ENCODE results near the gene PRCC. TPM values are rescaled to one million over a fixed set of nuclear protein-coding genes. Genes with fewer than 3 reads are reported as not detected.
A peak's percentile ranks its signal among the peaks of the same experiment; 100 is the strongest.

The PRCC gene
- total and polyA plus RNA-seq, 2 of the 13 experiments (the other 11 are each of a cell fraction or from before 2014, with no cell fraction given) = 24.2 to 40.5 TPM

DNA sequence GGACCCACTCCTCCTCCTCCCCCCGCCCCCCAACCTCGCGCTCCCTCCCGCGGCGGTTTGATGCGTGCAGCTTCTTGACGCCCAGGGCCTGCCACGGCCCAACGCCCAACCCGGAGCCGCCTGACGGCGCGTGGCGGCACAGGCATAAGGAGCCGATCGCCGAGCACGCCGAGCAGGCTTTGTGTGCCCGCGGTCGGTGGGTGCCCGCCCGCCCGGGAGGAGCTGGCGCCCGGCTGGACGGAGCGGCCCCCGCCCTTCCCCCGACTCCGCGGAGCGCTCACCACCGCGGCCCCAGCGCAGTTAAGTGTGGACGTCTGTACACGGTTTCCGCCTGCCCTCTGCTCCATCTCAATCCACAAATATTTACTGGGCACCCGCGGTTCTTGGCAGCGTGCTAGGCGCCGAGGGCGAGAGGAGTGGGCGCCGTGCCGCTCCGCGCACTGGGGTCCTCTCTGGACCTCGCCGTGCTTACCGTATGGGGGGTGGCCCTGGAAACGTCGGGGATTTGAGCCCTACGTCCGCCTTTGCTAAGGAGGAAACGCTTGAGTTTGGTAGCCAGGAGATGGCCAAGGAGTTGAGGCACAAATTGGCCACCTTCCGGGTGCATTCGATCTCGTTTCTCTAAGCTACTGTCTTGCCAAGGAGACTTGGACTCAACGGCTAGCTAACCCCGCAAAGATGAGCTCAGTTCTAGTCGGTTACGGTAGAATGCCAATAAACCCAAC is 15.4 kb upstream of the PRCC start:
- in situ Hi-C loops (cut with HindIII; ENCODE audit: extremely low pct_ligation_motif_present, low pct_unique_long_range_greater_than_20kb) = no loop called here
- Histone ChIP-seq H3K27me3 (ENCODE audit: control insufficient read depth in 1 of 2, insufficient read depth in 2 of 2, low read length in 2 of 2) (no peaks in the 10 kb centered on the region; a peak in 1 of 5 replicates), H3K4me1 (ENCODE audit: insufficient read depth, low read length) (peaks cover 37% of the 10 kb centered on the region), H3K9me3 (ENCODE audit: low read length) (no peaks in the 10 kb centered on the region), H3K9ac (ENCODE audit: insufficient read depth, low read depth, low read length) (peak overlapping the region; percentile 95), H3K36me3 (replicated peaks in 1 of 2; ENCODE audit: control insufficient read depth in 1 of 2, insufficient read depth in 2 of 2, low read length in 2 of 2) (no peaks in the 10 kb centered on the region), H2AFZ (ENCODE audit: low read length) (no peak overlapping the region), H3K4me2 (ENCODE audit: low read depth, low read length) (peak overlapping the region; percentile 88), H3K4me3 (replicated peaks in 1 of 3; ENCODE audit: insufficient read depth in 1 of 3, low read depth in 2 of 3, low read length in 3 of 3) (peak overlapping the region; percentile 83 to 90 (median 87)), H3K79me2 (ENCODE audit: insufficient read depth, low read length) (peaks cover 51% of the 10 kb centered on the region), H4K20me1 (ENCODE audit: insufficient read depth, low read length) (0 out of 2 replicates have a peak, but pooled peaks cover under 1% of the 10 kb centered on the region), H3K27ac (ENCODE audit: extremely low read length, insufficient read depth, low read length) (peak overlapping the region; percentile 100)
- intact Hi-C loops (cut with micrococcal nuclease; ENCODE audit: unreplicated experiment) = loop anchor here (1.0 kb wide), 1 partner anchor 15 kb away; the partner anchor contains the start of gene PRCC
- ChIA-PET POLR2A (interaction anchor here (0.6 to 4.5 kb wide), 11 partner anchors 9 to 243 kb away, joined by 3 to 67 read pairs (median 4); partner anchors contain the start of genes ISG20L2, METTL25B, MRPL24 and PRCC), CTCF (ENCODE audit: low intra/inter-chr PET ratio, low total read pairs) (no interaction called here)
- 0% methylated on average over 25 of the region's 68 CpGs for WGBS (ENCODE audit: low lambda C conversion rate)
- ATAC-seq (peak; percentile 73), DNase-seq (ENCODE audit: low spot score) (peak; percentile 90), FAIRE-seq (peak; percentile 43)
- BruUV-seq (replicated peaks) = no TSS peak
- TF ChIP-seq ZNF790 (CRISPR knock-in tag; IDR thresholded peaks at IDR 0.05; ENCODE audit: borderline replicate concordance) = peak; percentile 84; the same call in 1 of the 2 replicates
- TF ChIP-seq HOXD1 (CRISPR knock-in tag; IDR thresholded peaks at IDR 0.05) = 0 out of 2 replicates have a peak, but pooled peaks have one; percentile 62
- TF ChIP-seq MTA1 (CRISPR knock-in tag; IDR thresholded peaks at IDR 0.05; ENCODE audit: borderline replicate concordance) = peak; percentile 51; the same call in 1 of the 2 replicates
- TF ChIP-seq, protein P1, sequence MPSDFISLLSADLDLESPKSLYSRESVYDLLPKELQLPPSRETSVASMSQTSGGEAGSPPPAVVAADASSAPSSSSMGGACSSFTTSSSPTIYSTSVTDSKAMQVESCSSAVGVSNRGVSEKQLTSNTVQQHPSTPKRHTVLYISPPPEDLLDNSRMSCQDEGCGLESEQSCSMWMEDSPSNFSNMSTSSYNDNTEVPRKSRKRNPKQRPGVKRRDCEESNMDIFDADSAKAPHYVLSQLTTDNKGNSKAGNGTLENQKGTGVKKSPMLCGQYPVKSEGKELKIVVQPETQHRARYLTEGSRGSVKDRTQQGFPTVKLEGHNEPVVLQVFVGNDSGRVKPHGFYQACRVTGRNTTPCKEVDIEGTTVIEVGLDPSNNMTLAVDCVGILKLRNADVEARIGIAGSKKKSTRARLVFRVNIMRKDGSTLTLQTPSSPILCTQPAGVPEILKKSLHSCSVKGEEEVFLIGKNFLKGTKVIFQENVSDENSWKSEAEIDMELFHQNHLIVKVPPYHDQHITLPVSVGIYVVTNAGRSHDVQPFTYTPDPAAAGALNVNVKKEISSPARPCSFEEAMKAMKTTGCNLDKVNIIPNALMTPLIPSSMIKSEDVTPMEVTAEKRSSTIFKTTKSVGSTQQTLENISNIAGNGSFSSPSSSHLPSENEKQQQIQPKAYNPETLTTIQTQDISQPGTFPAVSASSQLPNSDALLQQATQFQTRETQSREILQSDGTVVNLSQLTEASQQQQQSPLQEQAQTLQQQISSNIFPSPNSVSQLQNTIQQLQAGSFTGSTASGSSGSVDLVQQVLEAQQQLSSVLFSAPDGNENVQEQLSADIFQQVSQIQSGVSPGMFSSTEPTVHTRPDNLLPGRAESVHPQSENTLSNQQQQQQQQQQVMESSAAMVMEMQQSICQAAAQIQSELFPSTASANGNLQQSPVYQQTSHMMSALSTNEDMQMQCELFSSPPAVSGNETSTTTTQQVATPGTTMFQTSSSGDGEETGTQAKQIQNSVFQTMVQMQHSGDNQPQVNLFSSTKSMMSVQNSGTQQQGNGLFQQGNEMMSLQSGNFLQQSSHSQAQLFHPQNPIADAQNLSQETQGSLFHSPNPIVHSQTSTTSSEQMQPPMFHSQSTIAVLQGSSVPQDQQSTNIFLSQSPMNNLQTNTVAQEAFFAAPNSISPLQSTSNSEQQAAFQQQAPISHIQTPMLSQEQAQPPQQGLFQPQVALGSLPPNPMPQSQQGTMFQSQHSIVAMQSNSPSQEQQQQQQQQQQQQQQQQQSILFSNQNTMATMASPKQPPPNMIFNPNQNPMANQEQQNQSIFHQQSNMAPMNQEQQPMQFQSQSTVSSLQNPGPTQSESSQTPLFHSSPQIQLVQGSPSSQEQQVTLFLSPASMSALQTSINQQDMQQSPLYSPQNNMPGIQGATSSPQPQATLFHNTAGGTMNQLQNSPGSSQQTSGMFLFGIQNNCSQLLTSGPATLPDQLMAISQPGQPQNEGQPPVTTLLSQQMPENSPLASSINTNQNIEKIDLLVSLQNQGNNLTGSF (CRISPR knock-in tag; IDR thresholded peaks at IDR 0.05) = no peak
- TF ChIP-seq, protein P2, sequence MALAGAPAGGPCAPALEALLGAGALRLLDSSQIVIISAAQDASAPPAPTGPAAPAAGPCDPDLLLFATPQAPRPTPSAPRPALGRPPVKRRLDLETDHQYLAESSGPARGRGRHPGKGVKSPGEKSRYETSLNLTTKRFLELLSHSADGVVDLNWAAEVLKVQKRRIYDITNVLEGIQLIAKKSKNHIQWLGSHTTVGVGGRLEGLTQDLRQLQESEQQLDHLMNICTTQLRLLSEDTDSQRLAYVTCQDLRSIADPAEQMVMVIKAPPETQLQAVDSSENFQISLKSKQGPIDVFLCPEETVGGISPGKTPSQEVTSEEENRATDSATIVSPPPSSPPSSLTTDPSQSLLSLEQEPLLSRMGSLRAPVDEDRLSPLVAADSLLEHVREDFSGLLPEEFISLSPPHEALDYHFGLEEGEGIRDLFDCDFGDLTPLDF (CRISPR knock-in tag; IDR thresholded peaks at IDR 0.05) = peak; percentile 69; the same call in 1 of the 2 replicates
- TF ChIP-seq, protein P3, sequence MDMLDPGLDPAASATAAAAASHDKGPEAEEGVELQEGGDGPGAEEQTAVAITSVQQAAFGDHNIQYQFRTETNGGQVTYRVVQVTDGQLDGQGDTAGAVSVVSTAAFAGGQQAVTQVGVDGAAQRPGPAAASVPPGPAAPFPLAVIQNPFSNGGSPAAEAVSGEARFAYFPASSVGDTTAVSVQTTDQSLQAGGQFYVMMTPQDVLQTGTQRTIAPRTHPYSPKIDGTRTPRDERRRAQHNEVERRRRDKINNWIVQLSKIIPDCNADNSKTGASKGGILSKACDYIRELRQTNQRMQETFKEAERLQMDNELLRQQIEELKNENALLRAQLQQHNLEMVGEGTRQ (IDR thresholded peaks at IDR 0.05; ENCODE audit: low read depth, low read length) = no peak
- TF ChIP-seq, protein P3 (CRISPR knock-in tag; IDR thresholded peaks at IDR 0.05; ENCODE audit: borderline replicate concordance) = no peak
- TF ChIP-seq RELA (CRISPR knock-in tag; IDR thresholded peaks at IDR 0.05) = no peak; the same call in 1 of the 2 replicates
- peak; percentile 88 for TF ChIP-seq IRF2 (CRISPR knock-in tag; IDR thresholded peaks at IDR 0.05)
- TF ChIP-seq, protein P4, sequence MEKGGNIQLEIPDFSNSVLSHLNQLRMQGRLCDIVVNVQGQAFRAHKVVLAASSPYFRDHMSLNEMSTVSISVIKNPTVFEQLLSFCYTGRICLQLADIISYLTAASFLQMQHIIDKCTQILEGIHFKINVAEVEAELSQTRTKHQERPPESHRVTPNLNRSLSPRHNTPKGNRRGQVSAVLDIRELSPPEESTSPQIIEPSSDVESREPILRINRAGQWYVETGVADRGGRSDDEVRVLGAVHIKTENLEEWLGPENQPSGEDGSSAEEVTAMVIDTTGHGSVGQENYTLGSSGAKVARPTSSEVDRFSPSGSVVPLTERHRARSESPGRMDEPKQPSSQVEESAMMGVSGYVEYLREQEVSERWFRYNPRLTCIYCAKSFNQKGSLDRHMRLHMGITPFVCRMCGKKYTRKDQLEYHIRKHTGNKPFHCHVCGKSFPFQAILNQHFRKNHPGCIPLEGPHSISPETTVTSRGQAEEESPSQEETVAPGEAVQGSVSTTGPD (CRISPR knock-in tag; IDR thresholded peaks at IDR 0.05) = no peak
- TF ChIP-seq, protein P5, sequence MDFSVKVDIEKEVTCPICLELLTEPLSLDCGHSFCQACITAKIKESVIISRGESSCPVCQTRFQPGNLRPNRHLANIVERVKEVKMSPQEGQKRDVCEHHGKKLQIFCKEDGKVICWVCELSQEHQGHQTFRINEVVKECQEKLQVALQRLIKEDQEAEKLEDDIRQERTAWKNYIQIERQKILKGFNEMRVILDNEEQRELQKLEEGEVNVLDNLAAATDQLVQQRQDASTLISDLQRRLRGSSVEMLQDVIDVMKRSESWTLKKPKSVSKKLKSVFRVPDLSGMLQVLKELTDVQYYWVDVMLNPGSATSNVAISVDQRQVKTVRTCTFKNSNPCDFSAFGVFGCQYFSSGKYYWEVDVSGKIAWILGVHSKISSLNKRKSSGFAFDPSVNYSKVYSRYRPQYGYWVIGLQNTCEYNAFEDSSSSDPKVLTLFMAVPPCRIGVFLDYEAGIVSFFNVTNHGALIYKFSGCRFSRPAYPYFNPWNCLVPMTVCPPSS (IDR thresholded peaks at IDR 0.05) = no peak
